Measurements from ENCODE around the gene ARID4B. TPM values are rescaled to one million over a fixed set of nuclear protein-coding genes. Genes with fewer than 3 reads are reported as not detected.
"Not testable (repeated sequence)": the region's sequence is repeated elsewhere in the genome, so short reads cannot be mapped to it uniquely, and the experiment has no call there.

The ARID4B gene
- total RNA-seq, 1 donor from 2014 or later = 20.0 TPM

GRCh38 chr1:235275223-235275622 is 52.8 kb downstream of the ARID4B start:
- DNase-seq (ENCODE audit: low read depth) = no peak
- H3K4me3 ChIP-seq (ENCODE audit: low read depth, low read length) = no peak overlapping the region
- no peaks in the 10 kb centered on the region for H3K27me3 ChIP-seq (ENCODE audit: control insufficient read depth, insufficient read depth, low read length)
- no peaks in the 10 kb centered on the region for H3K36me3 ChIP-seq (ENCODE audit: control insufficient read depth, insufficient read depth, low read length)
- no peak for TF ChIP-seq CTCF (IDR thresholded peaks at IDR 0.05; ENCODE audit: insufficient read depth, low read length, poor library complexity, severe bottlenecking)

GRCh38 chr1:235272851-235273250 is 55.1 kb downstream of the ARID4B start:
- Histone ChIP-seq H3K4me3 (ENCODE audit: low read depth, low read length) (no peak overlapping the region), H3K36me3 (ENCODE audit: control insufficient read depth, insufficient read depth, low read length) (no peaks in the 10 kb centered on the region), H3K27me3 (ENCODE audit: control insufficient read depth, insufficient read depth, low read length) (no peaks in the 10 kb centered on the region)
- no peak for DNase-seq (ENCODE audit: low read depth)
- no peak for TF ChIP-seq CTCF (IDR thresholded peaks at IDR 0.05; ENCODE audit: insufficient read depth, low read length, poor library complexity, severe bottlenecking)

- no peak for TF ChIP-seq CTCF (IDR thresholded peaks at IDR 0.05; ENCODE audit: insufficient read depth, low read length, poor library complexity, severe bottlenecking)
- DNase-seq (ENCODE audit: low read depth) = no peak
- Histone ChIP-seq H3K36me3 (ENCODE audit: control insufficient read depth, insufficient read depth, low read length) (no peaks in the 10 kb centered on the region), H3K4me3 (ENCODE audit: low read depth, low read length) (no peak overlapping the region), H3K27me3 (ENCODE audit: control insufficient read depth, insufficient read depth, low read length) (no peaks in the 10 kb centered on the region)
Measured at GRCh38 chr1:235270625-235271024, 57.4 kb downstream of the ARID4B start.

- not testable (repeated sequence) for H3K4me3 ChIP-seq (ENCODE audit: low read depth, low read length); H3K36me3 ChIP-seq (ENCODE audit: control insufficient read depth, insufficient read depth, low read length); H3K27me3 ChIP-seq (ENCODE audit: control insufficient read depth, insufficient read depth, low read length); DNase-seq (ENCODE audit: low read depth)
Measured at GRCh38 chr1:235269990-235270389, 58.0 kb downstream of the ARID4B start.

GRCh38 chr1:235268379-235269125 is 59.4 kb downstream of the ARID4B start:
- no peak for TF ChIP-seq CTCF (IDR thresholded peaks at IDR 0.05; ENCODE audit: insufficient read depth, low read length, poor library complexity, severe bottlenecking)
- Histone ChIP-seq H3K4me3 (ENCODE audit: low read depth, low read length) (no peak overlapping the region), H3K27me3 (ENCODE audit: control insufficient read depth, insufficient read depth, low read length) (no peaks in the 10 kb centered on the region), H3K36me3 (ENCODE audit: control insufficient read depth, insufficient read depth, low read length) (no peaks in the 10 kb centered on the region)
- DNase-seq (ENCODE audit: low read depth) = no peak

GRCh38 chr1:235266967-235267366 is 61.0 kb downstream of the ARID4B start:
- no peaks in the 10 kb centered on the region for H3K36me3 ChIP-seq (ENCODE audit: control insufficient read depth, insufficient read depth, low read length)
- TF ChIP-seq CTCF (IDR thresholded peaks at IDR 0.05; ENCODE audit: insufficient read depth, low read length, poor library complexity, severe bottlenecking) = no peak
- no peak for DNase-seq (ENCODE audit: low read depth)
- no peaks in the 10 kb centered on the region for H3K27me3 ChIP-seq (ENCODE audit: control insufficient read depth, insufficient read depth, low read length)
- H3K4me3 ChIP-seq (ENCODE audit: low read depth, low read length) = no peak overlapping the region

All from kidney epithelial cell (primary cell).